Measurements from ENCODE around the gene TMX4.

Gene TMX4

DNA sequence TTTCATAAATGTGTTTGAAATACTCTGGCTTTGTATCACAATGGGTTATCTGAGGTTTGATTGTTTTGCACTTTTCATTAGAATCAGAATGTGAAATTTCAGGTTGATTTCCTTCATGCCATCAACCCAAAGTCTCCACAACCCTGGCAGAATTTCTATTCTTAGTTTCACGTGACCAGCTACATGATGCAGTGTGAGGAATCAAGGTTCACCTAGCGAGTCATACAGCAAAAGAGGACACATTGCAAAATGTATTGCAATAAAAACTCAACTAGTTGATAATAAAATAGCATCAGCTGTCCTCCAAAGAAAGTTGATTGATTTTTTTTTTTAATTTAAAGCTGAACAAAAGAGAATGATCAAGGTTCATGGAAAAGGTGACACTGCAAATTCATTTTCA, 81.5 kb downstream of the TMX4 start:
- H3K4me3 ChIP-seq (ENCODE audit: control insufficient read depth, low read depth, low read length) = no peak overlapping the region
- no peak for DNase-seq (ENCODE audit: low read depth)
- TF ChIP-seq CTCF (conservative IDR thresholded peaks at IDR 0.05; ENCODE audit: control insufficient read depth, insufficient read depth, low read depth, low read length) = no peak

- H3K4me3 ChIP-seq (ENCODE audit: control insufficient read depth, low read depth, low read length) = no peak overlapping the region
- DNase-seq (ENCODE audit: low read depth) = no peak
- no peak for TF ChIP-seq CTCF (conservative IDR thresholded peaks at IDR 0.05; ENCODE audit: control insufficient read depth, insufficient read depth, low read depth, low read length)
Measured at GRCh38 chr20:7937328-7937727, 82.2 kb downstream of the TMX4 start.

GRCh38 chr20:7935027-7935551, 84.5 kb downstream of the TMX4 start:
- no peak overlapping the region for H3K4me3 ChIP-seq (ENCODE audit: control insufficient read depth, low read depth, low read length)
- DNase-seq (ENCODE audit: low read depth) = no peak
- TF ChIP-seq CTCF (conservative IDR thresholded peaks at IDR 0.05; ENCODE audit: control insufficient read depth, insufficient read depth, low read depth, low read length) = no peak

DNA sequence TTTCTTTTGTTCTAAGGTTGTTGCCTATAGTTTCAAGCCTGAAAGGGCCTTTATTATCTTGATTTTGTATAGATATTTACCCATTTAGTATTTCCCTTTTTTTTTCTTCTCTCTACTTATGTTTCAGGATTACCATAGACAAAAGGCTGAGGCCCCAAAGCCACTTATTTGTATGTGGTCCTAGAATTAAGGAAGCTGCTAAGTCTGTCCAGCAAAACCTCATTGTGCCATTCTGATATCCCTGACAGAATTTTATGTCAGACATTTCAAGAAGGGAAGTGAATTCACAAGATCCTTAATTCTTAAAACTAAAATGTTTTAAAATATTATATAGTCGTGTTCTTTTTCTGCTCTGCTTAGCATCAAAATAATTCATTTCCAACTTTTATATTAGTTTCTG, 86.2 kb downstream of the TMX4 start:
- no peak overlapping the region for H3K4me3 ChIP-seq (ENCODE audit: control insufficient read depth, low read depth, low read length)
- DNase-seq (ENCODE audit: low read depth) = no peak
- TF ChIP-seq CTCF (conservative IDR thresholded peaks at IDR 0.05; ENCODE audit: control insufficient read depth, insufficient read depth, low read depth, low read length) = no peak

GRCh38 chr20:7930343-7930742, 89.2 kb downstream of the TMX4 start:
- DNase-seq (ENCODE audit: low read depth) = no peak

More at GRCh38 chr20:7930343-7930742, 89.2 kb downstream of the TMX4 start:
- no peak overlapping the region for H3K4me3 ChIP-seq (ENCODE audit: control insufficient read depth, low read depth, low read length)
- no peak for TF ChIP-seq CTCF (conservative IDR thresholded peaks at IDR 0.05; ENCODE audit: control insufficient read depth, insufficient read depth, low read depth, low read length)
